ENCODE data around the gene EPG5.

DNA sequence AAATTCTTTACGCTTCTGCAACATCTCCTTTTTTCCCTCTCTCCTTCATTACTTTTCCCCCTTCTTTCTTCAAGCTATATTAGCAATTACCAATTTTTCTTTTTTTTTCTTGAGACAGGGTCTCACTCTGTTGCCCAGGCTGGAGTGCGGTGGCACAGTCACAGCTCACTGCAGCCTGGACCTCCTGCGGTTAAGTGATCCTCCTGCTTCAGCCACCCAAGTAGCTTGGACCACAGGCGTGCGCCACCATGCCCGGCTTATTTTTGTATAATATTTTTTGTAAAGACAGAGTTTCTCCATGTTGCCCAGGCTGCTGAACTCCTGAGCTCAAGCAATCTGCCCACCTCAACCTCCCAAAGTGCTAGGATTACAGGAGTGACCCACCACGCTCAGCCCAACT is 70.7 kb downstream of the EPG5 start:
- no peak for TF ChIP-seq CTCF (IDR thresholded peaks at IDR 0.05; ENCODE audit: poor library complexity)
- no peak for TF ChIP-seq EZH2 (IDR thresholded peaks at IDR 0.05; ENCODE audit: borderline replicate concordance)
